WTC11 (cell line): Measurements from ENCODE around the gene DHX38. TPM values are rescaled to one million over a fixed set of nuclear protein-coding genes. Genes with fewer than 3 reads are reported as not detected.

ENCODE experiments used
- ATAC-seq: fragments of 200-7000 bp; cut with Tn5 transposase; 2 replicates; pipeline ENCODE4 v1.10.0; 2021; ENCODE audit warnings: mild to moderate bottlenecking, moderate library complexity
- CTCF ChIA-PET: fragments of 300-600 bp; sonication (Branson Sonifier 250); formaldehyde crosslinking; loops from one replicate; lab custom pipeline; 2021; ENCODE audit warnings: antibody characterized with exemption; lab: Charles Lee
- POLR2A ChIA-PET: fragments of 350-600 bp; sonication (Branson Sonifier 250); formaldehyde crosslinking; loops from one replicate; lab custom pipeline; 2021; ENCODE audit warnings: antibody characterized with exemption; lab: Charles Lee
- DNase-seq: peaks from one replicate; pipeline ENCODE4 v3.0.0; 2021; ENCODE audit warnings: low spot score
- H3K27ac Mint-ChIP-seq: 2 replicates; pipeline ENCODE4 v1.8.0; 2021; ENCODE audit warnings: mixed read lengths
- H3K27me3 Mint-ChIP-seq: 2 replicates; pipeline ENCODE4 v1.8.0; 2021; ENCODE audit warnings: low read depth, mild to moderate bottlenecking, moderate library complexity, mixed read lengths
- H3K36me3 Mint-ChIP-seq: 2 replicates; pipeline ENCODE4 v1.8.0; 2021; ENCODE audit warnings: mixed read lengths
- H3K4me1 Mint-ChIP-seq: 2 replicates; pipeline ENCODE4 v1.8.0; 2022; ENCODE audit warnings: mixed read lengths
- H3K4me3 Mint-ChIP-seq: 2 replicates; pipeline ENCODE4 v1.8.0; 2021; ENCODE audit warnings: mild to moderate bottlenecking, moderate library complexity, mixed read lengths
- H3K9me3 Mint-ChIP-seq: 2 replicates; pipeline ENCODE4 v1.8.0; 2021; ENCODE audit warnings: mixed read lengths
- CREB1 ChIP-seq: sonication (generic); formaldehyde crosslinking; IDR thresholded peaks from 2 replicates; pipeline ENCODE4 v1.8.0; 2023; ENCODE audit warnings: mild to moderate bottlenecking, missing genetic modification reagents
- CREM ChIP-seq: sonication (generic); formaldehyde crosslinking; IDR thresholded peaks from 2 replicates; pipeline ENCODE4 v1.8.1; 2022; ENCODE audit warnings: mild to moderate bottlenecking, missing genetic modification reagents, moderate library complexity
- EMX1 ChIP-seq: fragments of 250-450 bp; sonication (Bioruptor Pico); IDR thresholded peaks from 2 replicates; pipeline ENCODE4 v1.8.0; 2021; ENCODE audit warnings: mild to moderate bottlenecking
- FOXK1 ChIP-seq: sonication (generic); formaldehyde crosslinking; IDR thresholded peaks from 2 replicates; pipeline ENCODE4 v1.8.0; 2022; ENCODE audit warnings: mild to moderate bottlenecking, moderate library complexity, missing genetic modification reagents
- GRHL2 ChIP-seq: fragments of 250-450 bp; sonication (Bioruptor Pico); IDR thresholded peaks from 2 replicates; pipeline ENCODE4 v1.8.0; 2022; ENCODE audit warnings: mild to moderate bottlenecking, moderate library complexity; ENCODE audit not compliant: insufficient replicate concordance, severe bottlenecking
- MXD4 ChIP-seq: fragments of 250-450 bp; sonication (Bioruptor Pico); IDR thresholded peaks from 2 replicates; pipeline ENCODE4 v1.8.0; 2021; ENCODE audit warnings: mild to moderate bottlenecking, moderate library complexity, borderline replicate concordance
- NR1H2 ChIP-seq: sonication (generic); formaldehyde crosslinking; IDR thresholded peaks from 2 replicates; pipeline ENCODE4 v1.9.0; 2021; ENCODE audit warnings: mild to moderate bottlenecking, moderate library complexity, missing genetic modification reagents
- TEAD4 ChIP-seq: sonication (generic); formaldehyde crosslinking; IDR thresholded peaks from 2 replicates; pipeline ENCODE4 v1.8.0; 2022; ENCODE audit warnings: mild to moderate bottlenecking, missing genetic modification reagents
- TP53 ChIP-seq: sonication (generic); formaldehyde crosslinking; IDR thresholded peaks from 2 replicates; pipeline ENCODE4 v1.8.1; 2023; ENCODE audit warnings: mild to moderate bottlenecking, missing genetic modification reagents
- ZNF121 ChIP-seq: sonication (generic); formaldehyde crosslinking; IDR thresholded peaks from 2 replicates; pipeline ENCODE4 v1.8.0; 2023; ENCODE audit warnings: missing genetic modification reagents
- ZNF138 ChIP-seq: sonication (generic); formaldehyde crosslinking; conservative IDR thresholded peaks from 2 replicates; pipeline ENCODE4 v1.8.1; 2022; ENCODE audit warnings: mild to moderate bottlenecking, moderate library complexity, missing genetic modification reagents
- ZNF219 ChIP-seq: sonication (generic); formaldehyde crosslinking; IDR thresholded peaks from 2 replicates; pipeline ENCODE4 v1.8.0; 2023; ENCODE audit warnings: missing genetic modification reagents, mild to moderate bottlenecking, borderline replicate concordance
- total RNA-seq: library from RNA; stranded (reverse); gene quantifications from 3 replicates; pipeline ENCODE4 v1.2.3, GENCODE V29; 2021
- TF ChIP-seq, protein P1 (sequence below): sonication (generic); formaldehyde crosslinking; IDR thresholded peaks from 2 replicates; pipeline ENCODE4 v1.8.1; 2022; ENCODE audit warnings: low read depth, missing genetic modification reagents, borderline replicate concordance
- TF ChIP-seq, protein P2 (sequence below): sonication (generic); formaldehyde crosslinking; IDR thresholded peaks from 2 replicates; pipeline ENCODE4 v1.8.0; 2022; ENCODE audit warnings: mild to moderate bottlenecking, missing genetic modification reagents
- TF ChIP-seq, protein P3 (sequence below): fragments of 250-450 bp; sonication (Bioruptor Pico); IDR thresholded peaks from 2 replicates; pipeline ENCODE4 v1.9.0; 2021; ENCODE audit warnings: mild to moderate bottlenecking, borderline replicate concordance
- TF ChIP-seq, protein P4 (sequence below): sonication (generic); formaldehyde crosslinking; IDR thresholded peaks from 2 replicates; pipeline ENCODE4 v1.8.1; 2023; ENCODE audit warnings: mild to moderate bottlenecking, missing genetic modification reagents

DHX38 gene
- total RNA-seq, 1 experiment from 2014 or later = 91.7 TPM

DNA sequence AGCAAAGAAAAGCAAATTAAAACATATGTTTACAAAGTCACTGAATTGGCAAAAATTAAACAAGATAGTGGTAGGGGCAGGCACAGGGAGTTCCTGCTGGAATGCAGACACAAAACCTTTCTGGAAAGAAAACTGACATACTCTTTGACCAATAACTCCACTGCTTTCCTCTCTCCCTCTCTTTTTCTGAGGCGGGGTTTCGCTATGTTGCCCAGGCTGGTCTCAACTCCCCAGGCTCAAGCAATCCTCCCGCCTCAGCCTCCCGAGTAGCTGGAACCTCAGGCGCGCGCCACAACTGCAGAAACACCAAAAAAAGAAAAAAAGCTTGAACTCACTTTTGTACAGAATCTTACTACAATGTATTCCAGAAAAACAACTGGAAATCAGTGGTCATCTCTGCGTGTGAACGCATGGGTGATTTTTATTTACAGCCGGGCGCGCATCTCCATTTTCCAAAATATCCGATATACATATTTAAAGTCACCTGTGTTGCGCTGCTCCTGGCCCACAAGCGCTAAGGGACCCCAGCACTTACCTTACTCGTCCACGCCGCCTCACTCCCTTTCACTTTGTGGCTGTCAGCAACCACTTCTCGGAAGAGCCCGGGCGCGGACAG is 707 bp upstream of the DHX38 start:
- TF ChIP-seq TEAD4 (CRISPR knock-in tag) (no peak), ZNF121 (CRISPR knock-in tag) (0 out of 2 replicates have a peak, but pooled peaks have one; percentile 54)
- peak overlapping the region; percentile 99 for H3K4me3 Mint-ChIP-seq
- peaks cover 11% of the 10 kb centered on the region for H3K4me1 Mint-ChIP-seq
- H3K27me3 Mint-ChIP-seq = no peaks in the 10 kb centered on the region
- POLR2A ChIA-PET = interaction anchor here (0.6 to 1.3 kb wide), 3 partner anchors 26 to 199 kb away, joined by 3 to 6 read pairs (median 6); no protein-coding TSS in a partner anchor
- no peak for ATAC-seq
- H3K9me3 Mint-ChIP-seq = no peaks in the 10 kb centered on the region
- CTCF ChIA-PET = interaction anchor here (0.5 to 2.6 kb wide), 10 partner anchors 14 to 816 kb away, joined by 3 to 16 read pairs (median 7); no protein-coding TSS in a partner anchor
- peak overlapping the region; percentile 96 for H3K27ac Mint-ChIP-seq
- DNase-seq = no peak
- H3K36me3 Mint-ChIP-seq = peaks cover 33% of the 10 kb centered on the region

DNA sequence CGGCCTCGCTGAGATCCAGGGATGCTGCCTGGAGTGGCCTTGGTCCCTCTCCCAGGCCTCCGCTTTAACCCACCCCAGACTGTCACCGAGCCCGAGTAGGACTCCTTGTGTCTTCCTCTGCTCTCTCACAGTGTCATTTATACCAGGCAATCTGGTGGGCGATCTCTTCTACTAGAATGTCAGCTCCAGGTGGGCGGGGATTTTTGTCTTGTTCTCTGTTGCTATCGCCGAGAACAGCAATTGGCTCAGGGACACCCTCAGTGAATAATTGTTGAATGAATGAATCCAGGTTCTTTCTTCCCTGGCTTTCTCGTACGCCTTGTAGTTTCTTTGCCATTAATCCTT is 591 bp downstream of the DHX38 start:
- H3K27ac Mint-ChIP-seq = peak overlapping the region; percentile 88
- POLR2A ChIA-PET = interaction anchor here (0.9 to 1.3 kb wide), 3 partner anchors 16 to 28 kb away, joined by 4 to 6 read pairs (median 4); no protein-coding TSS in a partner anchor
- no peak for ATAC-seq
- H3K27me3 Mint-ChIP-seq = no peaks in the 10 kb centered on the region
- no peak for TF ChIP-seq EMX1 (CRISPR knock-in tag)
- TF ChIP-seq GRHL2 (CRISPR knock-in tag) = no peak
- TF ChIP-seq ZNF138 = no peak
- TF ChIP-seq, protein P1, sequence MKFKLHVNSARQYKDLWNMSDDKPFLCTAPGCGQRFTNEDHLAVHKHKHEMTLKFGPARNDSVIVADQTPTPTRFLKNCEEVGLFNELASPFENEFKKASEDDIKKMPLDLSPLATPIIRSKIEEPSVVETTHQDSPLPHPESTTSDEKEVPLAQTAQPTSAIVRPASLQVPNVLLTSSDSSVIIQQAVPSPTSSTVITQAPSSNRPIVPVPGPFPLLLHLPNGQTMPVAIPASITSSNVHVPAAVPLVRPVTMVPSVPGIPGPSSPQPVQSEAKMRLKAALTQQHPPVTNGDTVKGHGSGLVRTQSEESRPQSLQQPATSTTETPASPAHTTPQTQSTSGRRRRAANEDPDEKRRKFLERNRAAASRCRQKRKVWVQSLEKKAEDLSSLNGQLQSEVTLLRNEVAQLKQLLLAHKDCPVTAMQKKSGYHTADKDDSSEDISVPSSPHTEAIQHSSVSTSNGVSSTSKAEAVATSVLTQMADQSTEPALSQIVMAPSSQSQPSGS (CRISPR knock-in tag) = no peak
- no peak for TF ChIP-seq CREM (CRISPR knock-in tag)
- TF ChIP-seq, protein P2, sequence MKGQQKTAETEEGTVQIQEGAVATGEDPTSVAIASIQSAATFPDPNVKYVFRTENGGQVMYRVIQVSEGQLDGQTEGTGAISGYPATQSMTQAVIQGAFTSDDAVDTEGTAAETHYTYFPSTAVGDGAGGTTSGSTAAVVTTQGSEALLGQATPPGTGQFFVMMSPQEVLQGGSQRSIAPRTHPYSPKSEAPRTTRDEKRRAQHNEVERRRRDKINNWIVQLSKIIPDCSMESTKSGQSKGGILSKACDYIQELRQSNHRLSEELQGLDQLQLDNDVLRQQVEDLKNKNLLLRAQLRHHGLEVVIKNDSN (CRISPR knock-in tag) = no peak
- TF ChIP-seq NR1H2 (CRISPR knock-in tag) = no peak
- TF ChIP-seq, protein P3, sequence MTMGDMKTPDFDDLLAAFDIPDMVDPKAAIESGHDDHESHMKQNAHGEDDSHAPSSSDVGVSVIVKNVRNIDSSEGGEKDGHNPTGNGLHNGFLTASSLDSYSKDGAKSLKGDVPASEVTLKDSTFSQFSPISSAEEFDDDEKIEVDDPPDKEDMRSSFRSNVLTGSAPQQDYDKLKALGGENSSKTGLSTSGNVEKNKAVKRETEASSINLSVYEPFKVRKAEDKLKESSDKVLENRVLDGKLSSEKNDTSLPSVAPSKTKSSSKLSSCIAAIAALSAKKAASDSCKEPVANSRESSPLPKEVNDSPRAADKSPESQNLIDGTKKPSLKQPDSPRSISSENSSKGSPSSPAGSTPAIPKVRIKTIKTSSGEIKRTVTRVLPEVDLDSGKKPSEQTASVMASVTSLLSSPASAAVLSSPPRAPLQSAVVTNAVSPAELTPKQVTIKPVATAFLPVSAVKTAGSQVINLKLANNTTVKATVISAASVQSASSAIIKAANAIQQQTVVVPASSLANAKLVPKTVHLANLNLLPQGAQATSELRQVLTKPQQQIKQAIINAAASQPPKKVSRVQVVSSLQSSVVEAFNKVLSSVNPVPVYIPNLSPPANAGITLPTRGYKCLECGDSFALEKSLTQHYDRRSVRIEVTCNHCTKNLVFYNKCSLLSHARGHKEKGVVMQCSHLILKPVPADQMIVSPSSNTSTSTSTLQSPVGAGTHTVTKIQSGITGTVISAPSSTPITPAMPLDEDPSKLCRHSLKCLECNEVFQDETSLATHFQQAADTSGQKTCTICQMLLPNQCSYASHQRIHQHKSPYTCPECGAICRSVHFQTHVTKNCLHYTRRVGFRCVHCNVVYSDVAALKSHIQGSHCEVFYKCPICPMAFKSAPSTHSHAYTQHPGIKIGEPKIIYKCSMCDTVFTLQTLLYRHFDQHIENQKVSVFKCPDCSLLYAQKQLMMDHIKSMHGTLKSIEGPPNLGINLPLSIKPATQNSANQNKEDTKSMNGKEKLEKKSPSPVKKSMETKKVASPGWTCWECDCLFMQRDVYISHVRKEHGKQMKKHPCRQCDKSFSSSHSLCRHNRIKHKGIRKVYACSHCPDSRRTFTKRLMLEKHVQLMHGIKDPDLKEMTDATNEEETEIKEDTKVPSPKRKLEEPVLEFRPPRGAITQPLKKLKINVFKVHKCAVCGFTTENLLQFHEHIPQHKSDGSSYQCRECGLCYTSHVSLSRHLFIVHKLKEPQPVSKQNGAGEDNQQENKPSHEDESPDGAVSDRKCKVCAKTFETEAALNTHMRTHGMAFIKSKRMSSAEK (CRISPR knock-in tag) = no peak
- TF ChIP-seq MXD4 (CRISPR knock-in tag) = no peak
- TF ChIP-seq, protein P4, sequence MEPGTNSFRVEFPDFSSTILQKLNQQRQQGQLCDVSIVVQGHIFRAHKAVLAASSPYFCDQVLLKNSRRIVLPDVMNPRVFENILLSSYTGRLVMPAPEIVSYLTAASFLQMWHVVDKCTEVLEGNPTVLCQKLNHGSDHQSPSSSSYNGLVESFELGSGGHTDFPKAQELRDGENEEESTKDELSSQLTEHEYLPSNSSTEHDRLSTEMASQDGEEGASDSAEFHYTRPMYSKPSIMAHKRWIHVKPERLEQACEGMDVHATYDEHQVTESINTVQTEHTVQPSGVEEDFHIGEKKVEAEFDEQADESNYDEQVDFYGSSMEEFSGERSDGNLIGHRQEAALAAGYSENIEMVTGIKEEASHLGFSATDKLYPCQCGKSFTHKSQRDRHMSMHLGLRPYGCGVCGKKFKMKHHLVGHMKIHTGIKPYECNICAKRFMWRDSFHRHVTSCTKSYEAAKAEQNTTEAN (CRISPR knock-in tag) = no peak
- no peak for TF ChIP-seq TP53 (CRISPR knock-in tag)
- TF ChIP-seq ZNF219 (CRISPR knock-in tag) = no peak
- no peak for TF ChIP-seq CREB1
- TF ChIP-seq FOXK1 = no peak
- TF ChIP-seq, all 79 proteins: peak for 0
- Mint-ChIP-seq H3K4me3 (peak overlapping the region; percentile 99), H3K4me1 (peaks cover 11% of the 10 kb centered on the region), H3K36me3 (peaks cover 30% of the 10 kb centered on the region), H3K9me3 (no peaks in the 10 kb centered on the region)
- DNase-seq = no peak
- CTCF ChIA-PET = interaction anchor here (1.4 to 2.6 kb wide), 4 partner anchors 21 to 56 kb away, joined by 5 to 16 read pairs (median 8); no protein-coding TSS in a partner anchor
